HepG2 (cell line): ENCODE measurements around the gene PRR5L. TPM values are rescaled to one million over a fixed set of nuclear protein-coding genes. Genes with fewer than 3 reads are reported as not detected.
A peak's percentile ranks its signal among the peaks of the same experiment; 100 is the strongest.

ENCODE experiments used
- ATAC-seq: fragments of 200-7000 bp; cut with Tn5 transposase; 3 replicates; pipeline ENCODE4 v1.9.1; 2020; ENCODE audit warnings: mild to moderate bottlenecking, moderate library complexity
- BruUV-seq: library from RNA; stranded (reverse); fragments of 400-500 nt; replicated peaks from 2 replicates; lab custom pipeline; 2021; lab: Mats Ljungman, UMichigan
- CTCF ChIA-PET: fragments of 300-600 bp; formaldehyde crosslinking; extraction: SDS; loops from one replicate; lab custom pipeline; 2021; ENCODE audit warnings: low total read pairs, inconsistent platforms, low intra/inter-chr PET ratio; lab: Yijun Ruan, JAX
- POLR2A ChIA-PET: fragments of 350-600 bp; sonication (Branson Sonifier 250); formaldehyde crosslinking; loops from one replicate; lab custom pipeline; 2020; ENCODE audit warnings: antibody characterized with exemption, inconsistent platforms; lab: Yijun Ruan, JAX
- DNase-seq: peaks from one replicate; pipeline ENCODE4 v3.0.0-alpha.2; 2015; ENCODE audit warnings: low spot score
- FAIRE-seq: peaks from 3 replicates; lab custom pipeline; 2011; peaks lifted over from hg19 to GRCh38; lab: Jason Lieb, UNC
- H2AFZ ChIP-seq: one replicate; pipeline ENCODE4 v1.6.1; 2011; ENCODE audit warnings: low read length, inconsistent platforms
- H3K27ac ChIP-seq: fragments of 300-600 bp; 3 replicates; pipeline ENCODE4 v1.8.0; 2011; ENCODE audit warnings: mixed run types, mild to moderate bottlenecking, mixed read lengths, low read length, inconsistent platforms; ENCODE audit not compliant: insufficient read depth; ENCODE audit errors: extremely low read length
- H3K27me3 ChIP-seq, 2 experiments: fragments of 200-600 bp in 1 of 2; 2 replicates in 1 of 2; 3 replicates in 1 of 2; pipeline versions ENCODE4 v1.6.0 to v1.8.0; 2011; ENCODE audit warnings: low read length in 2 of 2, mild to moderate bottlenecking in 2 of 2, moderate library complexity in 2 of 2, inconsistent platforms in 1 of 2; ENCODE audit not compliant: insufficient read depth in 2 of 2, control insufficient read depth in 1 of 2
- H3K36me3 ChIP-seq, 2 experiments: fragments of 200-600 bp in 1 of 2; replicated peaks in 1 of 2; 2 replicates in 1 of 2; 3 replicates in 1 of 2; pipeline versions ENCODE4 v1.5.1 to v1.8.0; 2011; ENCODE audit warnings: low read length in 2 of 2, inconsistent platforms in 1 of 2; ENCODE audit not compliant: insufficient read depth in 2 of 2, control insufficient read depth in 1 of 2
- H3K4me1 ChIP-seq: 2 replicates; pipeline ENCODE4 v1.5.1; 2012; ENCODE audit warnings: low read length, inconsistent platforms; ENCODE audit not compliant: insufficient read depth
- H3K4me2 ChIP-seq: 2 replicates; pipeline ENCODE4 v1.6.0; 2011; ENCODE audit warnings: low read depth, low read length, inconsistent platforms
- H3K4me3 ChIP-seq, 3 experiments: fragments of 200-600 bp in 1 of 3; sonication (generic), shearing (Covaris generic) in 1 of 3; replicated peaks in 1 of 3; 2 replicates each; pipeline ENCODE4 v1.5.1; 2011 to 2016; ENCODE audit warnings: low read length in 3 of 3, inconsistent platforms in 2 of 3, low read depth in 2 of 3, mild to moderate bottlenecking in 2 of 3, control low read depth in 1 of 3, mixed read lengths in 1 of 3; ENCODE audit not compliant: insufficient read depth in 1 of 3
- H3K79me2 ChIP-seq: one replicate; pipeline ENCODE4 v1.6.1; 2011; ENCODE audit warnings: low read length, inconsistent platforms; ENCODE audit not compliant: insufficient read depth
- H3K9ac ChIP-seq: 2 replicates; pipeline ENCODE4 v1.6.0; 2011; ENCODE audit warnings: mild to moderate bottlenecking, low read depth, low read length, inconsistent platforms; ENCODE audit not compliant: insufficient read depth
- H3K9me3 ChIP-seq: 2 replicates; pipeline ENCODE4 v1.5.1; 2012; ENCODE audit warnings: mild to moderate bottlenecking, low read length
- H4K20me1 ChIP-seq: 2 replicates; pipeline ENCODE4 v1.6.0; 2011; ENCODE audit warnings: inconsistent platforms, mild to moderate bottlenecking, low read length, moderate library complexity; ENCODE audit not compliant: insufficient read depth
- FIP1L1 ChIP-seq: fragments of 200-400 bp; formaldehyde crosslinking; IDR thresholded peaks from 2 replicates; pipeline ENCODE4 v1.6.1; 2018; ENCODE audit warnings: low read depth, mild to moderate bottlenecking, low read length, moderate library complexity, borderline replicate concordance; ENCODE audit not compliant: insufficient read depth
- MAFF ChIP-seq: IDR thresholded peaks from 2 replicates; pipeline ENCODE4 v1.6.1; 2011; ENCODE audit warnings: low read depth, low read length, improper control_type of control experiment
- MAFK ChIP-seq, 2 experiments: IDR thresholded peaks in 1 of 2; conservative IDR thresholded peaks in 1 of 2; 2 replicates each; pipeline ENCODE4 v1.6.1; 2011; ENCODE audit warnings: improper control_type of control experiment in 2 of 2, low read length in 2 of 2
- MXD3 ChIP-seq: IDR thresholded peaks from 2 replicates; pipeline ENCODE4 v1.6.1; 2016; ENCODE audit warnings: mild to moderate bottlenecking, missing biosample characterization, missing genetic modification reagents
- MYC ChIP-seq: sonication (generic); formaldehyde crosslinking; IDR thresholded peaks from 2 replicates; pipeline ENCODE4 v1.9.0; 2021; ENCODE audit warnings: missing genetic modification reagents, borderline replicate concordance
- SMAD3 ChIP-seq: sonication (generic); formaldehyde crosslinking; IDR thresholded peaks from 2 replicates; pipeline ENCODE4 v1.4.0; 2020; ENCODE audit warnings: missing genetic modification reagents
- ZNF3 ChIP-seq: IDR thresholded peaks from 2 replicates; pipeline ENCODE4 v1.7.0; 2017; ENCODE audit warnings: inconsistent platforms
- ZNF468 ChIP-seq: sonication (generic); formaldehyde crosslinking; IDR thresholded peaks from 2 replicates; pipeline ENCODE4 v1.8.0; 2022; ENCODE audit warnings: mild to moderate bottlenecking, moderate library complexity, missing genetic modification reagents
- ZNF674 ChIP-seq: sonication (generic); formaldehyde crosslinking; IDR thresholded peaks from 2 replicates; pipeline ENCODE4 v1.5.0; 2020; ENCODE audit warnings: low read depth, mild to moderate bottlenecking, missing genetic modification reagents
- ZSCAN9 ChIP-seq: IDR thresholded peaks from 2 replicates; pipeline ENCODE4 v1.6.1; 2016; ENCODE audit warnings: borderline replicate concordance
- WGBS: methylation state at CpG from one replicate; pipeline ENCODE4 v1.1.6; 2017; ENCODE audit warnings: low lambda C conversion rate; 5-methylcytosine and 5-hydroxymethylcytosine counted together
- in situ Hi-C: cut with HindIII; loops from 2 replicates; pipeline ENCODE4 v1.10.0; 2017; ENCODE audit warnings: low pct_unique_long_range_greater_than_20kb; ENCODE audit not compliant: extremely low pct_ligation_motif_present
- intact Hi-C: fragments of 100-400 bp; cut with micrococcal nuclease; formaldehyde crosslinking; loops from one replicate; pipeline ENCODE4 v1.10.0; 2022; ENCODE audit not compliant: unreplicated experiment
- polyA plus RNA-seq, 8 experiments: library from polyadenylated mRNA; depleted of rRNA in 3 of 8; stranded (reverse) in 7 of 8; unstranded in 1 of 8; fragments of >200 nt; fragmentation: Illumina TruSeq in 4 of 8; extraction: Trizol in 4 of 8; gene quantifications; 2 replicates each; pipeline versions ENCODE4 v1.2.1 to v1.2.3, GENCODE V29; 2011 to 2016; ENCODE audit warnings: low read depth in 4 of 8, missing spikeins in 1 of 8, mixed read lengths in 1 of 8; ENCODE audit not compliant: insufficient read depth in 1 of 8
- total RNA-seq, 5 experiments: library from RNA; depleted of rRNA; stranded (reverse); fragments of >200 nt; fragmentation: Illumina TruSeq; extraction: Trizol; gene quantifications; 2 replicates each; pipeline ENCODE4 v1.2.3, GENCODE V29; 2016; ENCODE audit warnings: low read depth in 1 of 5

PRR5L gene
- total and polyA plus RNA-seq, 2 of the 13 experiments (the other 11 are each of a cell fraction or from before 2014, with no cell fraction given), result 0.16 TPM; not detected in 1

DNA sequence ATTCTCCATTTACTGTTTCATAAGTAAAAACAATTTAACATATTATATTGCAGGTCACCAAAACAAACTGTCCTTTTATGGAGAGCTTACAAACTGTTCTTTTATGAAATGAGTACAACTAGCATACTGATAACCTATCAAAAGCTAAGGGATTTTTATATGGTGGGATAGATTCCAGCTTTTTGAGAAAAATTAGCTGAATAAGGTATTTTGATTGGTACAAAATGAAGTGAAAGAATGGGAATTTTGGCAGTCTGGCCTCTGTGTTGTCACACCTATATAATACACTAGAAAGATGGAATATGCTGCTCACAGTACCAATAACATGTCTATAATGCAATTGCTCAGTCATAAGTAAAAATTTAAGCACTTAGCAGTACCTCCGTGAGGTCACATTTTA, 202.6 kb downstream of the PRR5L start:
- DNase-seq (no peak), FAIRE-seq (no peak), ATAC-seq (no peak)
- ChIA-PET POLR2A (no interaction called here), CTCF (no interaction called here)
- TF ChIP-seq ZNF3 (CRISPR knock-in tag) (no peak), SMAD3 (CRISPR knock-in tag) (no peak), ZNF674 (CRISPR knock-in tag) (no peak), MYC (CRISPR knock-in tag) (no peak), MAFK (conservative IDR thresholded peaks at IDR 0.05 in 1 of 2, IDR thresholded peaks at IDR 0.05 in 1 of 2; ENCODE audit: low read length in 2 of 2) (peak; percentile 55 to 80; a peak in 3 of 4 replicates), MXD3 (CRISPR knock-in tag) (no peak), FIP1L1 (no peak), ZSCAN9 (CRISPR knock-in tag) (no peak), MAFF (peak; percentile 65), ZNF468 (CRISPR knock-in tag) (no peak)
- Histone ChIP-seq H3K9ac (no peak overlapping the region), H3K4me1 (peaks cover 14% of the 10 kb centered on the region), H4K20me1 (no peaks in the 10 kb centered on the region), H2AFZ (no peak overlapping the region), H3K79me2 (no peaks in the 10 kb centered on the region), H3K27ac (no peak overlapping the region), H3K4me3 (no peak overlapping the region), H3K4me2 (no peak overlapping the region), H3K36me3 (peaks cover 10 to 36% of the 10 kb centered on the region in 2 experiments; a peak in 4 of 5 replicates), H3K9me3 (no peaks in the 10 kb centered on the region), H3K27me3 (no peaks in the 10 kb centered on the region)
- intact Hi-C loops (no loop called here), in situ Hi-C loops (loop anchor here (10.0 to 25.0 kb wide), 2 partner anchors 64 to 886 kb away; partner anchors contain the start of gene FJX1)
- BruUV-seq, result no TSS peak
- 100% methylated on average over 1 of the region's 1 CpG for WGBS
